IMR-90 (cell line): Measurements from ENCODE around the gene ETF1.

Experiments
- BHLHE40 ChIP-seq: fragments of 150-350 bp; IDR thresholded peaks from 2 replicates; pipeline ENCODE4 v1.6.1; 2016; ENCODE audit warnings: mild to moderate bottlenecking, low read depth, low read length
- CTCF ChIP-seq: conservative IDR thresholded peaks from 2 replicates; pipeline ENCODE4 v1.5.1; 2012; ENCODE audit warnings: mild to moderate bottlenecking, low read depth, low read length, improper control_type of control experiment
- FOS ChIP-seq: fragments of 150-350 bp; IDR thresholded peaks from 2 replicates; pipeline ENCODE4 v1.6.1; 2016; ENCODE audit warnings: low read depth, low read length
- MAFK ChIP-seq: IDR thresholded peaks from 2 replicates; pipeline ENCODE4 v1.6.1; 2012; ENCODE audit warnings: low read depth, low read length, improper control_type of control experiment
- MXI1 ChIP-seq: IDR thresholded peaks from 2 replicates; pipeline ENCODE4 v1.6.1; 2012; ENCODE audit warnings: low read depth, mild to moderate bottlenecking, low read length, moderate library complexity, borderline replicate concordance
- NFE2L2 ChIP-seq: fragments of 150-350 bp; IDR thresholded peaks from 2 replicates; pipeline ENCODE4 v1.6.1; 2016; ENCODE audit warnings: low read depth, mild to moderate bottlenecking, low read length
- POLR2A ChIP-seq: IDR thresholded peaks from 2 replicates; pipeline ENCODE4 v1.6.1; 2012; ENCODE audit warnings: mild to moderate bottlenecking, low read depth, low read length
- RCOR1 ChIP-seq: IDR thresholded peaks from 2 replicates; pipeline ENCODE4 v1.6.1; 2012; ENCODE audit warnings: mild to moderate bottlenecking, low read length, improper control_type of control experiment; ENCODE audit not compliant: insufficient replicate concordance
- RFX5 ChIP-seq: IDR thresholded peaks from 2 replicates; pipeline ENCODE4 v1.8.0; 2012; ENCODE audit warnings: low read depth, mild to moderate bottlenecking, low read length, moderate library complexity
- SMC3 ChIP-seq: fragments of 150-350 bp; IDR thresholded peaks from 2 replicates; pipeline ENCODE4 v1.6.1; 2016; ENCODE audit warnings: low read depth, mild to moderate bottlenecking, antibody characterized with exemption, low read length, moderate library complexity
- USF2 ChIP-seq: fragments of 150-350 bp; IDR thresholded peaks from 2 replicates; pipeline ENCODE4 v1.6.1; 2017; ENCODE audit warnings: mild to moderate bottlenecking, antibody characterized with exemption, low read length, low read depth

GRCh38 chr5:138529812-138530211, 13.2 kb downstream of the ETF1 start:
- TF ChIP-seq CTCF: no peak
- TF ChIP-seq SMC3: no peak
- TF ChIP-seq POLR2A: no peak
- no peak for TF ChIP-seq NFE2L2
- no peak for TF ChIP-seq MAFK
- no peak for TF ChIP-seq RCOR1
- no peak for TF ChIP-seq FOS
- TF ChIP-seq MXI1: no peak
- TF ChIP-seq USF2: no peak
- no peak for TF ChIP-seq RFX5
- no peak for TF ChIP-seq BHLHE40
